Measurements from ENCODE around the gene ABCG5.

Gene ABCG5

DNA sequence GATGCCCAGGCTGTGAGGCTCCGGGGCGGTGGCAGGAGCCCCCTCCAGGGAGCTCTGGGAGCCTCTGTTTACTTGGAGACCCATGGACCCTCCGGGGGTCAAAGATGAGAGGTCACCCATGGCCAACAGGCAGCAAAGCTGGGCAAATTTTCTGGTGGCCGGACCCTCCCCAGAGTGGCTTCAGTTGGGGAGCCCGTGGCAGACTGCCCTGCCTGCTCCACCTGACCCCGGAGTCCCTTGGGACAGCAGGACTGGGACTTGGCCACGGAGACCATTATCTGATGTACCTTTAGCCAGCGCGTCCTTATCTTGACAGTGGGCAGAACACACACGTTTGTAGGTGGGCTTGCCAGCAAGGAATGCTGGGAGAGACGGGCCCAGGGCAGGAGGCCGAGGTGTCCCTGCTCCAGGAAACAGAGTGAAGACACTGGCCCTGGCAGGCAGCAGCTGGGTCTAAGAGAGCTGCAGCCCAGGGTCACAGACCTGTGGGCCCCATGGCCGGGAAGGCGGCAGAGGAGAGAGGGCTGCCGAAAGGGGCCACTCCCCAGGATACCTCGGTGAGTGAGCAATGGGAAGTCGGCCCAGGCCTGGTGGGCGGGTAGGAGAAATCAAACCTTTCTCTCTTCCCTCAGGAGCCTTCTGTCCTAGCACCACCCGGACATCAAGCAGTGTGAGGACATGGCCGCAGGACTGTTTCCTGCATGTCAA is at the start of gene ABCG5, which contains the start of gene ABCG8:
Gene ABCG5 (minus strand): TSS at position 280 of the 708 bp plus-strand sequence. CDS start 160 bp downstream, at position 120.
Gene ABCG8 (plus strand): TSS at position 412 of the 708 bp plus-strand sequence. CDS start 83 bp downstream, at position 495.
- Histone ChIP-seq H3K4me2 (ENCODE audit: low read depth, low read length, poor library complexity, severe bottlenecking) (no peak within 1 kb of the TSS), H3K9me3 (ENCODE audit: insufficient read depth, low read depth, low read length) (no peaks in the 10 kb centered on the region), H3F3A (ENCODE audit: low read depth) (no peaks in the 10 kb centered on the region), H2AFZ (ENCODE audit: low read length) (no peak within 1 kb of the TSS), H3K4me3 (ENCODE audit: low read length, poor library complexity, severe bottlenecking) (no peak within 1 kb of the TSS), H3K9me2 (replicated peaks; ENCODE audit: low read depth, low read length) (no peaks in the 10 kb centered on the region), H3K79me2 (ENCODE audit: insufficient read depth, low read length) (no peaks in the 10 kb centered on the region), H3K36me3 (ENCODE audit: insufficient read depth, low read length) (no peaks in the 10 kb centered on the region), H3K4me1 (ENCODE audit: insufficient read depth, low read length, poor library complexity, severe bottlenecking) (no peaks in the 10 kb centered on the region), H3K27me3 (ENCODE audit: insufficient read depth, low read length, poor library complexity, severe bottlenecking) (no peaks in the 10 kb centered on the region), H3K9ac (ENCODE audit: low read depth, low read length, poor library complexity, severe bottlenecking) (no peak within 1 kb of the TSS), H4K20me1 (ENCODE audit: insufficient read depth, low read length, poor library complexity, severe bottlenecking) (no peaks in the 10 kb centered on the region)
- no peak for TF ChIP-seq EZH2phosphoT487 (IDR thresholded peaks at IDR 0.05; ENCODE audit: borderline replicate concordance)
- TF ChIP-seq, protein P1, sequence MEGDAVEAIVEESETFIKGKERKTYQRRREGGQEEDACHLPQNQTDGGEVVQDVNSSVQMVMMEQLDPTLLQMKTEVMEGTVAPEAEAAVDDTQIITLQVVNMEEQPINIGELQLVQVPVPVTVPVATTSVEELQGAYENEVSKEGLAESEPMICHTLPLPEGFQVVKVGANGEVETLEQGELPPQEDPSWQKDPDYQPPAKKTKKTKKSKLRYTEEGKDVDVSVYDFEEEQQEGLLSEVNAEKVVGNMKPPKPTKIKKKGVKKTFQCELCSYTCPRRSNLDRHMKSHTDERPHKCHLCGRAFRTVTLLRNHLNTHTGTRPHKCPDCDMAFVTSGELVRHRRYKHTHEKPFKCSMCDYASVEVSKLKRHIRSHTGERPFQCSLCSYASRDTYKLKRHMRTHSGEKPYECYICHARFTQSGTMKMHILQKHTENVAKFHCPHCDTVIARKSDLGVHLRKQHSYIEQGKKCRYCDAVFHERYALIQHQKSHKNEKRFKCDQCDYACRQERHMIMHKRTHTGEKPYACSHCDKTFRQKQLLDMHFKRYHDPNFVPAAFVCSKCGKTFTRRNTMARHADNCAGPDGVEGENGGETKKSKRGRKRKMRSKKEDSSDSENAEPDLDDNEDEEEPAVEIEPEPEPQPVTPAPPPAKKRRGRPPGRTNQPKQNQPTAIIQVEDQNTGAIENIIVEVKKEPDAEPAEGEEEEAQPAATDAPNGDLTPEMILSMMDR (conservative IDR thresholded peaks at IDR 0.05; ENCODE audit: low read length): no peak

DNA sequence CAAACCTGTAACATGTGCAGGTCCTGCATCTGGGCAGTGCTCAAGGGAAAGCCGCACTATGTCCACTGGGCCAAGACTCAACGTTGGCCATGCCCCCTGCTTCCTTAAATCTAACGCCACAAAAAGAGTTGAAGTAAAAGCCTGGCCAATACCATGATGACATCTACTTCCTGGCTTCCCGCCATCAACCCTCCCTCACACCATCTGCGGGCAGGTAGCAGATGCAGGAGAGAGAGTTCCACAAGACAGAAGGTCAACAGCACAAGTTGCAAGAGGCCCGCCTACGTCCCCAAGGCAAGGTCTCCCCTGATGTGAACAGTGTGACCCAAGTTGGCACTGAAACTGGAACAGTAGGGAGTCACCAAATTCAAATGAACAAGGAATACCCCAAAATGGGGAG is 48.5 kb upstream of the ABCG5 start:
- Histone ChIP-seq H3K9ac (ENCODE audit: low read depth, low read length, poor library complexity, severe bottlenecking) (no peak overlapping the region), H3K4me1 (ENCODE audit: insufficient read depth, low read length, poor library complexity, severe bottlenecking) (no peaks in the 10 kb centered on the region), H3K9me3 (ENCODE audit: insufficient read depth, low read depth, low read length) (no peaks in the 10 kb centered on the region), H3K4me3 (ENCODE audit: low read length, poor library complexity, severe bottlenecking) (no peak overlapping the region), H3K9me2 (replicated peaks; ENCODE audit: low read depth, low read length) (no peaks in the 10 kb centered on the region), H3K27me3 (ENCODE audit: insufficient read depth, low read length, poor library complexity, severe bottlenecking) (no peaks in the 10 kb centered on the region), H3F3A (ENCODE audit: low read depth) (no peaks in the 10 kb centered on the region), H3K36me3 (ENCODE audit: insufficient read depth, low read length) (peaks cover 52% of the 10 kb centered on the region; the same call in 1 of the 2 replicates), H3K79me2 (ENCODE audit: insufficient read depth, low read length) (no peaks in the 10 kb centered on the region), H3K4me2 (ENCODE audit: low read depth, low read length, poor library complexity, severe bottlenecking) (no peak overlapping the region), H4K20me1 (ENCODE audit: insufficient read depth, low read length, poor library complexity, severe bottlenecking) (no peaks in the 10 kb centered on the region), H2AFZ (ENCODE audit: low read length) (no peak overlapping the region)
- no peak for TF ChIP-seq EZH2phosphoT487 (IDR thresholded peaks at IDR 0.05; ENCODE audit: borderline replicate concordance)
- TF ChIP-seq, protein P1 (conservative IDR thresholded peaks at IDR 0.05; ENCODE audit: low read length): no peak

DNA sequence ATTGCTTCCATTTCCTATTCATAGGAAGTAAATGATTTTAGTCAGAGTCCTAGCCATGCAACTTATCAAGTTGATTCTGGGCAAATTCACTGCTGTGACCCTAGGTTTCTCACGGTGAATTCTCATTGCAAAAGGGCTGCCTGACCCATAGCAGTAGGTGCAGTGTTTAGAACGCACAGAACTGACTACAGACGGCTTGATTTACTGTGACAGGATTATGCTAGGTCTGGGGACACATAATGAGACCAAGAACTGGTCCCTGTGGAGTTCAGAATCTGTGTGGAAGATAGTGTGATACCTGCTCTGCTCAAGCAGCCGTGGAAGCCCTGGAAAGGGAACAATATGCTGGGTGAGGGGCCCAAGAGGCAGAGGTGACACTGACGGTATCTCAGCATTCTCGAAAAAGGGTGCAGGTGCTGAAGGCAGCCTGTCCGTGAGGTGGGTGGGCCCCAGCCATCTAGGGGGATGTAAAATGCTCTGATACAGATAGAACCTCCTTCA is 46.5 kb upstream of the ABCG5 start:
- H3K79me2 ChIP-seq (ENCODE audit: insufficient read depth, low read length): no peaks in the 10 kb centered on the region
- TF ChIP-seq EZH2phosphoT487 (IDR thresholded peaks at IDR 0.05; ENCODE audit: borderline replicate concordance): no peak

More for the DNA sequence above, 46.5 kb upstream of the ABCG5 start:
- no peak overlapping the region for H3K9ac ChIP-seq (ENCODE audit: low read depth, low read length, poor library complexity, severe bottlenecking)
- no peaks in the 10 kb centered on the region for H3K9me2 ChIP-seq (replicated peaks; ENCODE audit: low read depth, low read length)
- no peak overlapping the region for H3K4me3 ChIP-seq (ENCODE audit: low read length, poor library complexity, severe bottlenecking)
- H4K20me1 ChIP-seq (ENCODE audit: insufficient read depth, low read length, poor library complexity, severe bottlenecking): no peaks in the 10 kb centered on the region
- H2AFZ ChIP-seq (ENCODE audit: low read length): no peak overlapping the region
- H3K36me3 ChIP-seq (ENCODE audit: insufficient read depth, low read length): peaks cover 34% of the 10 kb centered on the region; the same call in 1 of the 2 replicates
- no peaks in the 10 kb centered on the region for H3F3A ChIP-seq (ENCODE audit: low read depth)
- no peaks in the 10 kb centered on the region for H3K9me3 ChIP-seq (ENCODE audit: insufficient read depth, low read depth, low read length)
- no peaks in the 10 kb centered on the region for H3K4me1 ChIP-seq (ENCODE audit: insufficient read depth, low read length, poor library complexity, severe bottlenecking)
- H3K27me3 ChIP-seq (ENCODE audit: insufficient read depth, low read length, poor library complexity, severe bottlenecking): no peaks in the 10 kb centered on the region
- H3K4me2 ChIP-seq (ENCODE audit: low read depth, low read length, poor library complexity, severe bottlenecking): no peak overlapping the region
